ENCODE data around the gene LDB3. TPM values are rescaled to one million over a fixed set of nuclear protein-coding genes. Genes with fewer than 3 reads are reported as not detected.

The LDB3 gene
- total RNA-seq, 1 experiment from 2014 or later = 1.1 TPM

GRCh38 chr10:86742230-86742629 is 73.9 kb downstream of the LDB3 start:
- Histone ChIP-seq H3K27me3 (replicated peaks) (no peaks in the 10 kb centered on the region), H3K36me3 (no peaks in the 10 kb centered on the region)

GRCh38 chr10:86744067-86744725 is 75.9 kb downstream of the LDB3 start:
- H3K4me3 ChIP-seq = no peak overlapping the region
- no peak for DNase-seq (ENCODE audit: low read depth in 1 of 2, low spot score in 2 of 2)
- no peak overlapping the region for H3K27ac ChIP-seq
- H3K4me1 ChIP-seq (replicated peaks) = peaks cover 14% of the 10 kb centered on the region
- no peaks in the 10 kb centered on the region for H3K36me3 ChIP-seq
- no peaks in the 10 kb centered on the region for H3K27me3 ChIP-seq (replicated peaks)
- no peaks in the 10 kb centered on the region for H3K9me3 ChIP-seq (replicated peaks)

More at GRCh38 chr10:86742230-86742629, 73.9 kb downstream of the LDB3 start:
- H3K4me1 ChIP-seq (replicated peaks) = no peaks in the 10 kb centered on the region
- H3K4me3 ChIP-seq = no peak overlapping the region
- no peaks in the 10 kb centered on the region for H3K9me3 ChIP-seq (replicated peaks)
- no peak for DNase-seq (ENCODE audit: low read depth in 1 of 2, low spot score in 2 of 2)
- H3K27ac ChIP-seq = no peak overlapping the region

DNA sequence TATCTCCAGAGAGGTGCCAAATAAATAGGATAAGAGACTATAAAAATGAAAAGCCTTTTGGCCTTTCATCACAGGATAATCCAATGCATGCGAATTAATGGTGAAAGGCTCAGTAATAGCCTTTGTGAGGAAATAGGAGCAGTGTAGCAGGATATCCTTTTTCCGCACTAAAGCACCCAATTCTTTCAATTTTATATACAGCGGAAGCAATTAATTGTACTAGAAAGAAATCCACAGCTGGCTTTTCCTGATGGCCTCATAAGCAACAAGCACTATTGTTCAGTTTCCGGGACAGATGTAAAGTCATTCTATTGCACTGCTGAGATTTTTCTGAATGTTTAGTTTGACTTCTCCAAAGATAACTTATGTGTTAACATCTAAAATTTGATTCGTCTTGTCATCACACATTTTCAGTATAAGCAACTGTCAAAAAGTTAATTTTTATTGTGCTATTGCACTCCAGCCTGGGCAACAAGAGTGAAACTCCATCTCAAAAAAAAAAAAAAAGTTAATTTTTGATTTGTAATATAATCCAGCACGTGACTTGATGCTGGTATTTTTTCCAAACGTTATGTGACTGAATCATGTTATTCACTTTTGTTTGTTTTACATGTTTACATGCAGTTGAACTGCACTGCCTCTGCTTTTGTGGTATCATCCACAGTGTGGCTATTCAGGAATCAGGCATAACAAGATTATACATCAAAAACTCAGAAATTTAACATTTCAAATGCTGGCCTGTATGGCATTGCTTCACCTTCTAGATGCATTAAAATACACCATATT is 79.7 kb downstream of the LDB3 start:
- Histone ChIP-seq H3K36me3 (no peaks in the 10 kb centered on the region), H3K4me1 (replicated peaks) (peaks cover 14% of the 10 kb centered on the region), H3K27me3 (replicated peaks) (no peaks in the 10 kb centered on the region), H3K9me3 (replicated peaks) (no peaks in the 10 kb centered on the region), H3K4me3 (no peak overlapping the region), H3K27ac (no peak overlapping the region)
- DNase-seq (ENCODE audit: low read depth in 1 of 2, low spot score in 2 of 2) = peak in 1 of 2 experiments; percentile 17

DNA sequence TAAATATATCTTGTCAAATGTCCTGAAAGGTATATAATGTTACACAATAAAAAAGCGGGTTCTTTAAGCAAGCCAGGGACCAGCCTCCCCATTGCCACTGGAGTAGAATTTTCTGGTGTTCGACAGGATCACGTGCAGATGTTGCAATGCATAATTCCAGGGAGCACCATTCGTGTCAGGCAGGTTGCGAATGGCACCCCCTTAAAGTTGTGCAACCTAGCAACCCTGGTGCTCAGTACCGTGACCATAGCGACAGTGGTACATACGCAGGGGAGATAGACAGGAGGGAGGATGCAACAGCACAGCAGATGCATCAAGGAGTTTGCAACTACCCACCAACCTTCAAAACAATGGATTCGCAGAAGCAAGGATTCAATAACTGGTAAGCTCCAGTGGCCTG is 81.5 kb downstream of the LDB3 start:
- Histone ChIP-seq H3K27ac (no peak overlapping the region), H3K4me1 (replicated peaks) (peaks cover 20% of the 10 kb centered on the region), H3K27me3 (replicated peaks) (no peaks in the 10 kb centered on the region), H3K36me3 (0 out of 2 replicates have a peak, but pooled peaks cover 9% of the 10 kb centered on the region), H3K9me3 (replicated peaks) (no peaks in the 10 kb centered on the region), H3K4me3 (no peak overlapping the region)
- DNase-seq (ENCODE audit: low read depth in 1 of 2, low spot score in 2 of 2) = no peak

DNA sequence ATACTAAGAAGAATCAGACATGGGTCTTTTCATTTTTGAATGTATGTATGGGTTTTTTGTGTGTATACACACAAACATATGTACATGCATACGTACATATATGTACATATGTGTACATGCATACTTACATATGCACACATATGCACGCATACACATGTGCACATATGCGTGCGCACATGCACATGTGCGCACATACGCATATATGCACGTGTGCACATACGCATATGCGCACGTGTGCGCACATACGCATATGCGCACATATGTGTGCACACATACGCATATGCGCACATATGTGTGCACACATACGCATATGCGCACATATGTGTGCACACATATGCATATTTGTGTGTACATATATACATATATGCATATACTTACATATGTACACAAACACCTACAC is 83.2 kb downstream of the LDB3 start:
- H3K36me3 ChIP-seq = peaks cover 12% of the 10 kb centered on the region; the same call in 1 of the 2 replicates
- H3K9me3 ChIP-seq (replicated peaks) = no peaks in the 10 kb centered on the region
- peaks cover 22% of the 10 kb centered on the region for H3K4me1 ChIP-seq (replicated peaks)
- H3K4me3 ChIP-seq = no peak overlapping the region
- H3K27me3 ChIP-seq (replicated peaks) = no peaks in the 10 kb centered on the region
- no peak overlapping the region for H3K27ac ChIP-seq
- no peak for DNase-seq (ENCODE audit: low read depth in 1 of 2, low spot score in 2 of 2)

DNA sequence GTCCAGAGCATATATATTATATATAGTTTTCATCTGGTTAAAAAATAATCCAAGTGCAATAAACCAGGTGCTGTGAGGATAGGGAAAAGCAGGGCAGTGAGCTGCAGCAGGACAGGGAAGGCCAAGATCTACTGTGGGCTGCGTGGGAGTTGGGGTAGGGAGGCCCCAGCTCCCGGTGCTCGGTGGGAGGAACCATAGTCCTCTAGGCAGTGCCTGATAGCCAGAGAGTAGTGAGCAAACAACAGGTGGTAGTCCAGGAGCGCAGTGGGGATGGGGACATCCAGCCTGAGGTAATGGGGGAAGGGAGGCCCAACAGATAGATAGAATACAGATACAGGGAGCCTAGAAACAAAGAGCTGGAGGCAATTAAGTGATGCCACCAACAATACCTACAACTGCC is 84.0 kb downstream of the LDB3 start:
- Histone ChIP-seq H3K27me3 (replicated peaks) (no peaks in the 10 kb centered on the region), H3K27ac (no peak overlapping the region), H3K4me1 (replicated peaks) (peaks cover 22% of the 10 kb centered on the region), H3K36me3 (peaks cover 20% of the 10 kb centered on the region), H3K9me3 (replicated peaks) (no peaks in the 10 kb centered on the region), H3K4me3 (no peak overlapping the region)
- no peak for DNase-seq (ENCODE audit: low read depth in 1 of 2, low spot score in 2 of 2)

DNA sequence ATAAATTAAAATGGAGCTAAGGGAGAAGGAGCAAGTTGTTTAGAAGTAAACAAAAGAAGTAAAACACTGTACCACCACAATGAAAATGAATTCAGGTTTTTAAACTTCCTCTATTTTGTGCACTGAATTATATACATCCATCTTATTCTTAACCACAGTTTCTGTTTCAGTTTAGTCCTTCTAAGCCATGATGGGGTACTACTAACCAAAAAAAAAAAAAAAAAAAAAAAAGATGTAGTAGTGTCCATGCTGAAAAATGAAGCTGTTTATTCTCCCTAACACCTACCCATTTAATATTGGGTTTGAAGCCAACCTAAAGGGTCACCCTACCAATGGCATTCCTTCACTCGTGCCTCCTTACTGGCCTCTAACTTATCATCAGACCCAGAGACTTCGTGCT is 84.7 kb downstream of the LDB3 start:
- Histone ChIP-seq H3K4me3 (no peak overlapping the region), H3K27ac (no peak overlapping the region), H3K4me1 (replicated peaks) (peaks cover 21% of the 10 kb centered on the region), H3K27me3 (replicated peaks) (no peaks in the 10 kb centered on the region), H3K9me3 (replicated peaks) (no peaks in the 10 kb centered on the region), H3K36me3 (peaks cover 20% of the 10 kb centered on the region)
- DNase-seq (ENCODE audit: low read depth in 1 of 2, low spot score in 2 of 2) = no peak

- DNase-seq (ENCODE audit: low read depth in 1 of 2, low spot score in 2 of 2) = no peak
- H3K9me3 ChIP-seq (replicated peaks) = no peaks in the 10 kb centered on the region
- no peak overlapping the region for H3K4me3 ChIP-seq
- peaks cover 19% of the 10 kb centered on the region for H3K4me1 ChIP-seq (replicated peaks)
- no peak overlapping the region for H3K27ac ChIP-seq
- peaks cover 20% of the 10 kb centered on the region for H3K36me3 ChIP-seq
- no peaks in the 10 kb centered on the region for H3K27me3 ChIP-seq (replicated peaks)
Observed at GRCh38 chr10:86753638-86754434, 85.5 kb downstream of the LDB3 start.

DNA sequence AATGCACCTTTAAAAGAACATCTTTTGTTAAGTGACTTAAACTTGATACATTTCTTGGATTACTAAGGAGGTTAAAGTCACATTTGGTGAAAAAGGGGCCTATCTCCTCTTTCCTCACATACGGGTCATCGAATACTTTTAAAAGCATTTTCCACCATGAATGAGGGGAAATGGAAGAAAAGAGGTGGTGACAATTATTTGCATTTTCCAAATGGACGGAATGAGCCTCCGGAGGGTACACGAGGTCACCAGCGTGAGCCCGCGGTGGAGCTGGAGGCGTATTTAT is 87.1 kb downstream of the LDB3 start:
- no peaks in the 10 kb centered on the region for H3K9me3 ChIP-seq (replicated peaks)
- no peaks in the 10 kb centered on the region for H3K27me3 ChIP-seq (replicated peaks)
- H3K36me3 ChIP-seq = peaks cover 20% of the 10 kb centered on the region
- peak overlapping the region; percentile 98 for H3K4me3 ChIP-seq
- peaks cover 21% of the 10 kb centered on the region for H3K4me1 ChIP-seq (replicated peaks)
- H3K27ac ChIP-seq = peak overlapping the region; percentile 97
- DNase-seq (ENCODE audit: low read depth in 1 of 2, low spot score in 2 of 2) = no peak

DNA sequence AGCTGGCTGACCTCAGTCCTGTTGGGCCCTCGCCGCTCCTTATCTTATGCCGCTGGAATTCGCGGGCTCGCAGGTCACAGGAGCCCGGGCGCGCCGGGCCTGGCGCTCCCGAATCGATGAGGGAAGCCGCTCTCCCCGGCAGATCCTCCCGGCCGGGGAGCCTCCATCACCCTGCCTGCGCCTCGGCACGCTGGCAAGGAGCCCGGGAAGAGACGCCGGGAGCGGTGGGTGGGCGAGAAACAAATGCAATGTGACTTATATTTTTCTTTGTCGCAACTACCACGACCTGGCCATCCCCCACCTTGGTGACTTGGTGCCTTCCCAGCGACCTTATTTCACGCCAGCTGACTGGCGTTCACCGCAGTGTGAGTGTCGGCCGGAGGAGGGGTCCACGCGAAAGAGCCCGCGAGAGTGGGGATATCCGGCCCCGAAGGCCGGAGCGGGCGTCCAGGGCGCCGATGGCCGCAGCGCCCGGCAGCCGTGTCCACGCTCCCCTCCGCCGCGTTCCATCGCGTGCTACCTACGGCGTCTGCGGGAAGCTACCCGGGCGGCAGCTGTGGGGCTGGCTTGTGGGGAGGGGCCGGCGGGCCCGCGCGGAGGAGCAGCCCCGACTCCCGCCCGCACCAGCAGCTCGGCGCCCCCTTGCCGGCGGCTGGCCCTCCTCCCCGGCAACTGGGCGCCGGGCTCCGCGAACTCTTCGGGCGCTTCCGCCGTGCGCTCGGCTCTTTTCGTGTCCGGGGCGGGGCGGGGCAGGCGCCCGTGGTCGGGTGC is 87.6 kb downstream of the LDB3 start:
- peak overlapping the region; percentile 98 for H3K4me3 ChIP-seq
- H3K27ac ChIP-seq = peak overlapping the region; percentile 97
- H3K36me3 ChIP-seq = peaks cover 25% of the 10 kb centered on the region
- peaks cover 21% of the 10 kb centered on the region for H3K4me1 ChIP-seq (replicated peaks)
- peak; percentile 94 to 97 for DNase-seq (ENCODE audit: low read depth in 1 of 2, low spot score in 2 of 2)
- no peaks in the 10 kb centered on the region for H3K9me3 ChIP-seq (replicated peaks)
- H3K27me3 ChIP-seq (replicated peaks) = no peaks in the 10 kb centered on the region

DNA sequence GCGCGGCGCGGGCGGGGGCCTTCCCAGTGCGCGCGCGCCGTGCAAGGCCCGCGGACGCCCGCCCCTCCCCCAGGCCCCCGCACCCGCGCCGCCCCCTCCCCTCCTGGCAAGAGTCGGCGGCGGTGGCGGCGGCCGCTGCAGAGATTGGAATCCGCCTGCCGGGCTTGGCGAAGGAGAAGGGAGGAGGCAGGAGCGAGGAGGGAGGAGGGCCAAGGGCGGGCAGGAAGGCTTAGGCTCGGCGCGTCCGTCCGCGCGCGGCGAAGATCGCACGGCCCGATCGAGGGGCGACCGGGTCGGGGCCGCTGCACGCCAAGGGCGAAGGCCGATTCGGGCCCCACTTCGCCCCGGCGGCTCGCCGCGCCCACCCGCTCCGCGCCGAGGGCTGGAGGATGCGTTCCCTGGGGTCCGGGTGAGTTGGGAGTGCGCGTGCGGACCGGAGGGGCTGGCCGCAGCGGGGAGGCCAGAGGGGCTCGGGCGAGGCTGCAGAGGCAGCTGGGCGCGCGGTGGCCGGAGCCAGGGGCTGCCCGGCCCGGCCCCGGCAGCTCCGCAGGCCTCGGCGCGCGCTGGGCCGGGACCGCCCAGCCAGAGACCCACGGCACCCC is 88.3 kb downstream of the LDB3 start, which contains the start of gene BMPR1A:
Gene BMPR1A, plus strand, starts transcription at position 109 of the 602 bp plus-strand sequence. CDS start 119,400 bp downstream, outside the sequence.
- H3K9me3 ChIP-seq (replicated peaks) = no peaks in the 10 kb centered on the region
- H3K4me3 ChIP-seq = peak within 1 kb of the TSS; percentile 98
- peak within 1 kb of the TSS; percentile 97 for H3K27ac ChIP-seq
- H3K36me3 ChIP-seq = peaks cover 25% of the 10 kb centered on the region
- peaks cover 21% of the 10 kb centered on the region for H3K4me1 ChIP-seq (replicated peaks)
- H3K27me3 ChIP-seq (replicated peaks) = no peaks in the 10 kb centered on the region
- no peak for DNase-seq (ENCODE audit: low read depth in 1 of 2, low spot score in 2 of 2)

DNA sequence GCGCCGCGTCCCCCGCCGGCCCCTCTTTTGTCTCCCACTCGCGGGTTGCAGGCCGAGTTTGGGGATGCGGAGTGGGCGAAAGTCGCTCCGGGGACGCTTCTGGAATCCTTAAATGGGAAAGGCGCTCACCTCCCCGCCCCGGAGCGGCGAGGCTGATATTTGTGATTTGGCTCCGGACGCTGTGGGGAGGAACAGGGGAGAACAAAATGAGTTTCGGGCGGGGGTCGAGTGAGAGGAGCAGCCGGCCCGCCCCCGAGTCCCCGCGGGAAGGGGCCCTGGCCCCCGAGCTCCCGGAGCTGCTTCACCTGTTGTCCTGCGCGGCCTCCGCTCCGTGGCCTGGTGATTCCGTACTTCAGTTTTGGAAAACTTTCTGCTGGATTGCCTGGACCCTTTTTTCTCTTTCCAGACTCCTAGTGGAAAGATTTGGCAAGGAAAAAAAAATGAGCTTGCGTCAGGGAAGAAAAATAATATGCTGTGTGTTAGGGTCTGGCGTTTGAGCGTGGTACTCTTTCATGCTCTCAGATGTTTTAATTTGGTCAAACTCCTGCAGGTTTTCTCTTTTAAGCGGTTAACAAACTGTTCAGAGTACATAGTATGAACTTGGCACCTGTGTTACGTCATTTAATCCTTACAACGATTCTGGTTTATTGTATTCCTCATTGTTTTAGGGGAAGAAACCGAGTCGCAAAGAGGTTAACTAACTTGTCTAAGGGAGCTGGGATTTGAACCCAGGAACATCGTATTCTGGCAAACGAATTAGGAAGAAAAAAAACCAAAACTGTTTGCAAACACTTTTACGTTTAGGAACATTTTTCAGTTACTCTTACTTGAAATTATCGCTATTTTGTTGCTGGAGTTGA is 89.0 kb downstream of the LDB3 start:
- Histone ChIP-seq H3K36me3 (peaks cover 25% of the 10 kb centered on the region), H3K9me3 (replicated peaks) (no peaks in the 10 kb centered on the region), H3K27ac (peak overlapping the region; percentile 72), H3K27me3 (replicated peaks) (no peaks in the 10 kb centered on the region), H3K4me1 (replicated peaks) (peaks cover 21% of the 10 kb centered on the region), H3K4me3 (peak overlapping the region; percentile 98)
- DNase-seq (ENCODE audit: low read depth in 1 of 2, low spot score in 2 of 2) = peak; percentile 48 to 72

Data from SJSA1 (cell line).